ENCODE results near the gene CLIC6. TPM values are rescaled to one million over a fixed set of nuclear protein-coding genes. Genes with fewer than 3 reads are reported as not detected.

CLIC6 gene
- total RNA-seq, 1 donor from 2014 or later = 6.2 TPM

DNA sequence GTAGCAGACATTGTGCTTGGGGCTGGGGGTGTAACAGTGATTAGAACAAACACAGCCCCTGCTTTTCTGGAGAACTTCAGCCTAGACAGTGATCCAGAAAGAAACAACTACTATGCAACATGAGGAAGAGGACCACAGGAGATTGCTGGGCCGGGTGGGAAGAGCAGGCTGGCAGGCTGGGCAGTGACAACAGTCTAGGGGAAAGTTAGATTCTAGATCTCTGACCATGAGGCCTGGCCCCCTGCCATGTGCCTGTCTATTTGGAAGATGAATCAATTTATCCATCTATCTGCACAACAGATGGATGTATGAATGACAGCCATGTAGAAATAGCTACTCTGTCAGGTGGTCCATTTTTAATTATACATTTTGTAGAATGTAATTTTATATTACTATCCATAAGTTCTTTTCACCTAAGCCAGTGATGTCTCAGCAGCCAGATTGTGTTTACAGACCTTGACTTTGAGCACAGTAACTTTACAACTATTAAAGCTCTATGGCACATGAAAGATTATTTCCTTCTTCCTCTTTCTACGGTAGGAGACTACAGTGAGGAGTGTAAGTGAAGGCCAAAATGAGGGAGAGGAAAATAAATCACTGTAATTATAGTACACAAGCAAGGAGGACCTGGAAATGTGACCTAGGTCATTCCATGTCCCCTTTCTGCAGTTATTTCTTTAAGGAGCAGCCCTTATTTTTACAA is 15.5 kb downstream of the CLIC6 start:
- Histone ChIP-seq H3K27ac (no peak overlapping the region), H3K9me3 (peaks cover 9 to 11% of the 10 kb centered on the region in 2 donors), H3K36me3 (no peaks in the 10 kb centered on the region), H3K27me3 (no peaks in the 10 kb centered on the region), H3K4me1 (no peaks in the 10 kb centered on the region), H3K4me3 (no peak overlapping the region)
- no peak for DNase-seq (ENCODE audit: low spot score in 2 of 2)
- TF ChIP-seq CTCF (IDR thresholded peaks at IDR 0.05) = no peak
- intact Hi-C loops (cut with DNase I) = no loop called here

DNA sequence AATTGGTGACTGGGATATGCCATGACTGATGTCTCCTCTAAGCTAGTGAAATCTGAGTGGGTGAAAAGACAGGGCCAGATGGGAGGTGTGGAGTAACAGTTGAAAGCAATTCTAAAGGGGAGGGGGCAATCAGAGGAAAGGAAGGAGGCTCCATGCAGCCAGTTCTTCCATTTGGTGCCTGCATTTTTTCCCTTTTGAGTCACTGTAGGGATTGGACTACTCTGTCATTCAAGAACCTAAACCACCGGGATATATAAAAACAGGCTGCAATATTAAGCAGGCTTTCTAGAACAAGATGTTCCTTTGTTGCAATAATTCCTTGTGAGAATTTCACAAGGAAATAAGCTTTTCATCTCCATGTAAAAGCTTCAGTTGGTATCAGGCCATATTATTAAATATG is 18.3 kb downstream of the CLIC6 start:
- H3K36me3 ChIP-seq = no peaks in the 10 kb centered on the region
- no peaks in the 10 kb centered on the region for H3K27me3 ChIP-seq
- no peaks in the 10 kb centered on the region for H3K4me1 ChIP-seq
- DNase-seq (ENCODE audit: low spot score in 2 of 2) = no peak
- TF ChIP-seq CTCF (IDR thresholded peaks at IDR 0.05) = no peak
- H3K9me3 ChIP-seq = no peaks in the 10 kb centered on the region
- no peak overlapping the region for H3K27ac ChIP-seq
- H3K4me3 ChIP-seq = no peak overlapping the region
- intact Hi-C loops (cut with DNase I) = no loop called here

DNA sequence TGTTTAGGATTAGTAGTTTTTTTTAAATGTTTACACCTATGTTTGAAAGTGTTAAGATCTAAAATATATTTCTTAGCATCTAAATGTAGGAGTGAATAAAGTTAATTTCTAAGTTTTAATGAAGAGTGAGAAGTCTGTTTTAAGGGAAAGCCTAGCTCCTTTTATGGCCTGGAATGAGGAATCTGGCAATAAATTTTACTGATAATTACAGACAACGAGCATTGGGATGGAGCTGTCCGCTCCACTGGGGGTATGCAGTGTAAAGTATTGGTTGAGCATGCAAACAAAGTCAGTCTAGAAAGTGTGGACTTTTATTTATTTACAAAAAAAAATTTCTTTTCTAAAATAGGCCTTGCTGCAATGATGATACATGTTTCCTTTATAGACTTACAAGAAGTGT is 19.0 kb downstream of the CLIC6 start:
- H3K27ac ChIP-seq = no peak overlapping the region
- H3K36me3 ChIP-seq = no peaks in the 10 kb centered on the region
- intact Hi-C loops (cut with DNase I) = no loop called here
- no peaks in the 10 kb centered on the region for H3K9me3 ChIP-seq
- no peak for DNase-seq (ENCODE audit: low spot score in 2 of 2)
- no peak for TF ChIP-seq CTCF (IDR thresholded peaks at IDR 0.05)
- no peaks in the 10 kb centered on the region for H3K4me1 ChIP-seq
- no peaks in the 10 kb centered on the region for H3K27me3 ChIP-seq
- H3K4me3 ChIP-seq = no peak overlapping the region

- Histone ChIP-seq H3K4me3 (no peak overlapping the region), H3K9me3 (no peaks in the 10 kb centered on the region), H3K36me3 (no peaks in the 10 kb centered on the region), H3K4me1 (no peaks in the 10 kb centered on the region), H3K27me3 (no peaks in the 10 kb centered on the region), H3K27ac (no peak overlapping the region)
- intact Hi-C loops (cut with DNase I) = no loop called here
- no peak for TF ChIP-seq CTCF (IDR thresholded peaks at IDR 0.05)
- no peak for DNase-seq (ENCODE audit: low spot score in 2 of 2)
These were observed 19.4 kb downstream of the CLIC6 start for GRCh38 chr21:34688145-34688544.

- Histone ChIP-seq H3K27me3 (no peaks in the 10 kb centered on the region), H3K9me3 (no peaks in the 10 kb centered on the region), H3K4me3 (no peak overlapping the region), H3K36me3 (no peaks in the 10 kb centered on the region), H3K4me1 (no peaks in the 10 kb centered on the region), H3K27ac (no peak overlapping the region)
- DNase-seq (ENCODE audit: low spot score in 2 of 2) = no peak
- intact Hi-C loops (cut with DNase I) = no loop called here
- TF ChIP-seq CTCF (IDR thresholded peaks at IDR 0.05) = no peak
These were observed 19.9 kb downstream of the CLIC6 start for GRCh38 chr21:34688715-34689114.

Measured in ascending aorta (tissue), 2 donors.